Head of caudate nucleus (tissue), 42 donors: ENCODE data around the gene CPT1B.
A peak's percentile ranks its signal among the peaks of the same experiment; 100 is the strongest.
"Not testable (repeated sequence)": the region's sequence is repeated elsewhere in the genome, so short reads cannot be mapped to it uniquely, and the experiment has no call there.

ENCODE experiments used
- DNase-seq, 42 donors: peaks; one replicate each; pipeline versions ENCODE4 v3.0.0 to v3.0.0-alpha.2; 2020 to 2021; ENCODE audit warnings: mixed read lengths in 7 of 42
- intact Hi-C: fragments of 100-400 bp; cut with DNase I; formaldehyde crosslinking; loops from one replicate; pipeline ENCODE4 v1.15.0; 2022

CPT1B gene

DNA sequence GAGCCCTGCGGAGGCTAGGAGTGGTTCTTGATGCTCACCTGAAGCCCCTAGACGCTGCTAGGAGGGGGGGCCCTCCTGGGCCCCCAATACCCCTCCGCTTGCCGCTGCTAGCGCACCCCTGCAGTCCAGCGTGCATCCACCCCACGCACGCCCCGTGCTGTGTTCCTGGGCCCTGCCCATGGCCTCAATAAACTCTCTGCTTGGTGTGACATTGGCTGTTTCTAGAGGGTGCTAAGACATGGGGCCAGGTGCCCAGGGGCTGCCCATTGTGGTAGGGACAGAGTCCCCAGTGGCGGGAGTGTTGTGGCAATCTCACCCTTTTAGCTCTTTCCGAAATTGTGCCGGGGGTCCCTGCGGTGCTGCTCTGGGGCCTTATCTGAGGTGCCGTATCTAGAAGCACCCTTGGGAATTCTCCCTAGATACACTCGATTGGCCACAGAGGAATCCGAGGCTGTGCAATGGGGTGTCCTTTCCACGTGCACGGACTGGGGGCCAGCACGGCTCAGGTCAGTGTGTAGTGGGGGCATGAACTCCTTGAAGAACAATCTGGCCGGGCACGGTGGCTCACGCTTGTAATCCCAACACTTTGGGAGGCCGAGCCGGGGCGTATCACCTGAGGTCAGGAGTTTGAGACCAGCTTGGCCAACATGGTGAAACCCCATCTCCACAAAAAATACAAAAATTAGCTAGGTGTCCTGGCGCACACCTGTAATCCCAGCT lies 33.3 kb upstream of the CPT1B start:
- intact Hi-C loops: no loop called here
- DNase-seq: peak in 4 of 42 donors; percentile 7 to 31 (median 18)

DNA sequence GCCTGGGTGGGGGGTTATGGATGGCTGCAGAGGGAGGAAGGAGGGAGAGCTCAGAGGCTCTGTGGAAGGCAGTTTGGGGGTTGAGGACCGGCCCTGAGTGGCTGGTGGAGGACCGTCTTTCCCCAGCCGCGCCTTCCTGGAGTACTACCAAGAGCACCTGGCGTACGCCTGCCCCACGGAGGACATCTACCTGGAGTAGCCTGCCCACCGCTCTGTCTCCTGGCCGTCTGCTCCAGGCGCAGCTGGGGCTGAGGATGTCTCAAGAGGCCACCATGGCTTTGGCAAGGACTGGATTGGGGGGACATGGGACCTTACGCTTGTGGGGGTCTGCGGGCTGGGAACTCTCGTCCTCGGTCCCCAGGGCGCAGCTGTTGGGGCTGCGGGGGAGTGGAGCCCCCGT lies 32.4 kb upstream of the CPT1B start:
- intact Hi-C loops: no loop called here

DNA sequence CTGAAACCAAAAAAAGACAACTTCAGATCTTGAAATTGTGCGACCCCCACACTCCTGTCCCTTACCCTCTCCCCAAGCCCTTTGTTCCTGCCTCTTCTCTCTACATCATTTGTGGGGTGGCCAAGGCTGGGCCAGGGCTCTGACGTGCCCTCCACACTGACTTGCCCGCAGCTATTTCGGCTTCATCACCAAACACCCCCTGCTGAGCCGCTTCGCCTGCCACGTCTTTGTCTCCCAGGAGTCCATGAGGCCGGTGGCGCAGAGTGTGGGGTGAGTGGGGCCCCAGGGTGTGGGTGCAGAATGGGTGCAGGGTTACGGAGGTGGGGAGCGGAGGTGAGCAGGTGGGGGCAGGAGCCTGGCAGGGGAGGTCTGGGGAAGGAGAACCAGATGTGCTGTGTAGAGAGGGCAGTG lies 31.8 kb upstream of the CPT1B start:
- intact Hi-C loops: no loop called here

More for the DNA sequence above, 32.4 kb upstream of the CPT1B start:
- peak in 2 of 42 donors; percentile 2 to 13 for DNase-seq

DNA sequence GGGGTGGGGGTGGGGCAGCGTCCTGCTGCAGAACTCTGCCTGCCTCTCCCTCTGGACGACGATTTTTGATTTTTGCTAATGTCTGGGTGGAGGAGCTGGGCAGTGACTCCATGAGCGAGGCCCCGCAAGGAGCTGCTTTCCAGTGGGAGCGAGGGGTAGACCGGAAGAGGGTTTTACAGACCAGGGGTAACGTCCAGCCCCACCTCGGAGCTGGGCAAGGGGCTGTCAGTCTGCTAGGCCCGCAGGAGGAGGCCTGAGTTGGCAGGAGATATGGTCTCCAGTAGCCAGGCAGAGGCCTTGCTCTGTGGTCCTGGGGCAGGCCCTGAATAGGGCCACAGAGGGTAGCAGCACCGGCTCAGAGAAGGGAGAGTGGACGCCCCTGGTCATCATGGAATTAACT lies 31.4 kb upstream of the CPT1B start:
- DNase-seq: peak in 2 of 42 donors; percentile 10 to 13
- intact Hi-C loops: no loop called here

More for the DNA sequence above, 31.8 kb upstream of the CPT1B start:
- DNase-seq: peak in 3 of 42 donors; percentile 11 to 25 (median 16)

DNA sequence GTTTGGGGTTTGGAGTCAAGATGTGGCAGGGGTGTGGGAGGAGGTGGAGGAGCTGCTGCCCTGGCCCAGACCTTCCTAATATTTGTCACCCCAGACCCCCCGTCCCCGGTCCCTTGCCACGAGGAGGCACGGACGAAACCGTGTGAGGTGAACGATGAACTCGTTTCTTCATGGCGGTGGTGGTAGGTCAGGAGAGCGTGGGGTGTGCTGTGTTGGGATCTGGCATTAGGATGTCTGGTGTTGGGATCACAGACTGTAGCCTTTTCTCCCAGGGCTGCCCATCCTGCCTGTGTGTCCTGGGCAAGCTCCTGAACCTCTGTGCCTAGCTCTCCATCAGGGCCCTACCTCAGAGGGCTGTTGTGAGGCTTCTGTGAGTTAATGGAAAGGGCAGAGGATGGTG lies 30.8 kb upstream of the CPT1B start:
- DNase-seq: peak in 2 of 42 donors; percentile 14 to 20
- intact Hi-C loops: no loop called here

DNA sequence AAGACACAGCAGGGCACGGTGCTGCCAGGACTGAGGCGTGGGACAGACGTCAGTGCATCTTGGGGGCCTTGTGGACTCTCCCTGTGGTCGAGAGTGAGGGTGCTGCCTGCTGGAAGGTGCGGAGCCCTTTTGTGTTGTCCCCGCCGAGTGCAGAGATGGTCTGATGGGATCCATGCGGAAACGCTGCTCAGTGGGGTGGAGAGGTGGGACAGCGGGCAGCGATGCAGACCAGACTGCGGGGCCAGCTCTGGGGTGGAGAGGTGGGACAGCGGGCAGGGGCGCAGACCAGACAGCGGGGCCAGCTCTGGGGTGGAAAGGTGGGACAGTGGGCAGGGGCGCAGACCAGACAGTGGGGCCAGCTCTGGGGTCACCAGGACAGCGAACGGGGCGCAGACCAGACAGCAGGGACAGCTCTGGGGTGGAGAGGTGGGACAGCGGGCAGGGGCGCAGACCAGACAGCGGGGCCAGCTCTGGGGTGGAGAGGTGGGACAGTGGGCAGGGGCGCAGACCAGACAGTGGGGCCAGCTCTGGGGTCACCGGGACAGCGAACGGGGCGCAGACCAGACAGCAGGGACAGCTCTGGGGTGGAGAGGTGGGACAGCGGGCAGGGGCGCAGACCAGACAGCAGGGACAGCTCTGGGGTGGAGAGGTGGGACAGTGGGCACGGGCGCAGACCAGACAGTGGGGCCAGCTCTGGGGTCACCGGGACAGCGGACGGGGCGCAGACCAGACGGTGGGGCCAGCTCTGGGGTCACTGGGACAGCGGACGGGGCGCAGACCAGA lies 30.0 kb upstream of the CPT1B start:
- peak in 2 of 42 donors; percentile 3 to 18 for DNase-seq
- intact Hi-C loops: not testable (repeated sequence)

DNA sequence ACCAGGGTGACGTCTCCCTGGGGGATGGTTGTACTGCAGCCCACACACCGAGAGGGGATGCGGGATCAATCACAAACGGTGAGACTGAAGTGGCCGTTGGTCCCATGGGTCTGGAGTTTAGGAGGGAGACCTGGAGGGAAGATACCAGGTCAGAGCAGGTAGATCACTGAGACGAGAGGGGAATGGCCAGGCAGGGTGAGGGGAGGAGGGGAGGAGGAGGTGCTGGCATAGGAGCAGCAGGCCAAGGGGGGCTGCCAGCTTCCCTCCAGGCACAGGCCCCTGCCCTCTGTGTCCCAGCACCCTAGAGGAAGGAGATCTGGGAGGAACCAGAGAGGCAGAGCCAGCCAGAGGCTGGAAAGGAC lies 29.4 kb upstream of the CPT1B start:
- intact Hi-C loops: no loop called here

DNA sequence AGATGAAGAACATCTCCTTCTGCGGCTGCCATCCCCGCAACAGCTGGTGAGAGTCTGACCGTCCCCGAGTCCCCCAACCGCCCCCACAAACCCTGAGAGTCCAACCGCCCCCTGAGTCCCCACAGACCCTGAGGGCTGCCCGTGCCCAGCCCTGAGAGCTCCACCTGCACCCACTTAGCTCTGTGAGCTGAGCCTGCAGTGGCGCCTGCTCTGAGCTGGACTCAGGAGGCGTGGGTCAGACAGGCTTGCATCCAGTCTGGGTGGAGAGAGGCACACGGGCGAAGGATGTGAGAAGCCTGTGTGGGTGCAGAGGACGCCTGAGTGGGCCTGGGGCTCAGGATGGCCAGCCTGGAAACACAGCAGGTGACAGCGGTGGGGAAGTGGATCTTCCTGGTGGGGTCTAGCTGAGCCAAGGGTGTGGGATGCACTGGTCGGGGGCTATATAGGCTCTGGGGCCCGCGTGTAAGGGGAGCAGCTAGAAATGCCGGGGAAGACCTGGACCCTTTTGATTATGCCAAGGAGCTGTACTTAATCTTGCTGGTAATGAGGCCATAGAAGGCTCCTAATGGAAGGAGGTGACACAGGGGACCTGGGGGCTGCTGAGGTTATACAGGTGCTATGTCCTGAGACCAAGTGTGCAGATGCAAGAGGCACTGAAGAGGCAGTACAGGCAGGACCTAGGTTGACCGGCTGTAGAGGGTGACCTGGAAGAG lies 28.9 kb upstream of the CPT1B start:
- intact Hi-C loops: no loop called here

More for the DNA sequence above, 29.4 kb upstream of the CPT1B start:
- DNase-seq: peak in 2 of 42 donors; percentile 13 to 19

DNA sequence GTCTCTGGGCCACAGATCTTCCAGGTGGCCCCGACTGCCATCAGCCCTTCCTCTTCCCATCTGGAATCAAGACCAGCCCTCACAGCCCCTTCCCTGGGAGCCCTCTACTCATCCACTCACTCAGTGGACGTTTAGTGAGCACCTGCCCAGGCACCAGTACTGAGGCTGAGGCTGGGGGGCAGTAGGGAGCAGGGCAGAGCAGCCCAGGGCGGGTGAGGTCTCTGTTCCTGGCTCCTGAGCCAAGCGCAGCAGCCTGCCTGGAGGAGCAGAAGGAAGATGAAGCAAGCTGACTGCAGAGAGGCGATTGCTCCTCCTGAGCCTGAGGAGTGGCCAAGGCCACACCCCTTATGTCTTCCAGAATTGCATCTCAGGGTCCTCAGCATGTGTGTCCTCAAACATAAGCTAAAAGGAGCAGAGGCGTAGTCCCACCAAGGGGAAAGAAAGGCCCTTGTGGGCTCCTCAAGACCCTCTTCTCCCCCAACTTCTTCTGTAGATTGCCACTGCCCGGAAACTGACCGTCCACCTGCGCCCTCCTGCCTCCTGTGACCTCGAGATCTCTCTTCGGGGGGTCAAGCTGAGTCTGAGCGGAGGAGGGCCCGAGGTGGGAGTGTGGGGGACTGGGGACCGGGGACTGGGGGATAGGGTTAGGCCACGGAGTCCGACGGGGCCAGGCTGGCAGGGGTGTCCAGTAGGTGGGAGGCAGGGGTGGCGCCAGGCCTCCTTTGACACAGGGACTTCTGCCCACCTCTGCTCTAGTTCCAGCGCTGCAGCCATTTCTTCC lies 28.1 kb upstream of the CPT1B start:
- intact Hi-C loops: no loop called here
- peak in 1 of 42 donors; percentile 3 for DNase-seq

More for the DNA sequence above, 28.9 kb upstream of the CPT1B start:
- DNase-seq: peak in 1 of 42 donors; percentile 16

DNA sequence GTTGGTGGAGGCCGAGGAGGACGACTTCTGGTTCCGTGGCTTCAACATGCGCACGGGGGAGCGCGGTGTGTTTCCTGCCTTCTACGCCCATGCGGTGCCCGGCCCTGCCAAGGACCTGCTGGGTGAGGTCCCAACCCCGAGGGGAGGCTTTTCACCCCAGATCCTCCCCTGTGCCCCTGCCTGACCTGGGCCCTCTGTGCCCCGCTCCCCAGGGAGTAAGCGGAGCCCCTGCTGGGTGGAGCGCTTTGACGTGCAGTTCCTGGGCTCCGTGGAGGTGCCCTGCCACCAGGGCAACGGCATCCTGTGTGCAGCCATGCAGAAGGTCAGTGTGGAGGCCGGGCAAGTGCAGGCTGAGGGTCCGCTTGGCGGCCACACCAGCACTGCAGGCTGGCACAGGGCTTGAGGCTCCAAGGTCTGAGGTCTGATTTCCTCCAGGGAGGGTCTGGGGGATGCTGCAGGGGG lies 27.4 kb upstream of the CPT1B start:
- DNase-seq: peak in 2 of 42 donors; percentile 5 to 20
- intact Hi-C loops: no loop called here

DNA sequence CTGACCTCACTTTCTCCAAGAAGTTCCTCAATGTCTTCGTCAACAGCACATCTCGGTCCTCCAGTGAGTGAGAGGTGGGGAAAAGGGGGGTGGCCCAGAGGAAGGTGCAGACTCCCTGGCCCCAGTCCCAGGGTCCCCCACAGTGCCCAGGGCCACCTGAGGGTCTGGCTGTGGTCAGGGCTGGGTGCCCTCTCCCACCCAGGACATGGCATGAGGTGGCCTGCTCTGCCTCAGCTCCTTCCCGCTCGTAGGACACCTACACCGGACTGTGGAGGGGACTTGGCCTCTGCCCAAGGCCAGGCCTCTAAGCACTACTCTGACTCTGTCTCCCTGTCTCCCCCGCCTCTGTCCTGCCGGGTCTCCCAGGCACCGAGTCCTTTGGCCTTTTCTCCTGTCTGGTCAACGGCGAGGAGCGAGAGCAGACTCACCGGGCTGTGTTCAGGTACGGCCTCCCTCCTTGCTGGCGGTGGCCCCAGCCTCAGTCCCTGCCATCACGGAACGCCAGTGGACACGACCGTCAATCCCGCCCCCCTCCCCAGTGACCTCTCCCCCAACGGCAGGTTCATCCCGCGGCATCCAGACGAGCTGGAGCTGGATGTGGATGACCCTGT lies 26.9 kb upstream of the CPT1B start:
- intact Hi-C loops: no loop called here
- DNase-seq: peak in 2 of 42 donors; percentile 5 to 18

DNA sequence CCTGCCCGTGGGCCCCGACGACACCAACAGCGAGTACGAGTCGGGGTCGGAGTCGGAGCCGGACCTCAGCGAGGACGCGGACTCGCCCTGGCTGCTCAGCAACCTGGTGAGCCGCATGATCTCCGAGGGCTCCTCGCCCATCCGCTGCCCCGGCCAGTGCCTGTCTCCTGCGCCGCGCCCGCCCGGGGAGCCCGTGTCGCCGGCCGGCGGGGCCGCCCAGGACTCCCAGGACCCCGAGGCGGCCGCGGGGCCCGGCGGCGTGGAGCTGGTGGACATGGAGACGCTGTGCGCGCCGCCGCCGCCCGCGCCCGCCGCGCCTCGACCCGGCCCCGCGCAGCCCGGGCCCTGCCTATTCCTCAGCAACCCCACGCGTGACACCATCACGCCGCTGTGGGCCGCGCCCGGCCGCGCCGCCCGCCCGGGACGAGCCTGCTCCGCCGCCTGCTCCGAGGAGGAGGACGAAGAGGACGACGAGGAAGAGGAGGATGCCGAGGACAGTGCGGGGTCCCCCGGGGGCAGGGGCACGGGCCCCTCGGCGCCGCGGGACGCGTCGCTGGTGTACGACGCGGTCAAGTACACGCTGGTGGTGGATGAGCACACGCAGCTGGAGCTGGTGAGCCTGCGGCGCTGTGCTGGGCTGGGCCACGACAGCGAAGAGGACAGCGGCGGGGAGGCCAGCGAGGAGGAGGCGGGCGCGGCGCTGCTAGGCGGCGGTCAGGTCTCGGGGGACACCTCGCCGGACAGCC lies 26.2 kb upstream of the CPT1B start:
- intact Hi-C loops: no loop called here
- DNase-seq: peak in 1 of 42 donors; percentile 16

DNA sequence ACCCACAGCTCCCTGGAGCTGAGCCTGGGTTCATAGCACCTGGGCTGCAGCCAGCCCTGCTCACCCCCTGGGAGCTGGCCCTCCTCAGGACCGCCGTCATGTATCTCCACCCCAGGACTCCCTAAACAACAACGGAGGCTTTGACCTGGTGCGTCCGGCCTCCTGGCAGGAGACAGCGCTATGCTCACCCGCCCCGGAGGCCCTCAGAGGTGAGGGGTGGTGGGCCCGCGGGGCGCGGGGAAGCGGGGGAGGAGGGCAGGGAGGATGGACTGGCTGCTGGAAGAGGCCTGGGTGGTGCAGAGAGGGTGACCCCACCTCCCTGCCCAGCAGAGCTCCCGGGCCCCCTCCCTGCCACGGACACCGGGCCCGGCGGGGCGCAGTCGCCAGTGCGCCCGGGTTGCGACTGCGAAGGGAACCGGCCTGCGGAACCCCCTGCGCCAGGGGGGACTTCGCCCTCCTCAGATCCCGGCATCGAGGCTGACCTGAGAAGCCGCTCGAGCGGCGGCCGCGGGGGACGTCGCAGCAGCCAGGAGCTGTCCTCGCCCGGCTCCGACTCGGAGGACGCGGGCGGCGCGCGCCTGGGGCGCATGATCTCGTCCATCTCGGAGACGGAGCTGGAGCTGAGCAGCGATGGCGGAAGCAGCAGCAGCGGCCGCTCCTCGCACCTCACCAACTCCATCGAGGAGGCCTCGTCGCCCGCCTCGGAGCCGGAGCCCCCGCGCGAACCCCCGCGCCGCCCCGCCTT lies 25.5 kb upstream of the CPT1B start:
- intact Hi-C loops: no loop called here
- DNase-seq: peak in 2 of 42 donors; percentile 4 to 22

DNA sequence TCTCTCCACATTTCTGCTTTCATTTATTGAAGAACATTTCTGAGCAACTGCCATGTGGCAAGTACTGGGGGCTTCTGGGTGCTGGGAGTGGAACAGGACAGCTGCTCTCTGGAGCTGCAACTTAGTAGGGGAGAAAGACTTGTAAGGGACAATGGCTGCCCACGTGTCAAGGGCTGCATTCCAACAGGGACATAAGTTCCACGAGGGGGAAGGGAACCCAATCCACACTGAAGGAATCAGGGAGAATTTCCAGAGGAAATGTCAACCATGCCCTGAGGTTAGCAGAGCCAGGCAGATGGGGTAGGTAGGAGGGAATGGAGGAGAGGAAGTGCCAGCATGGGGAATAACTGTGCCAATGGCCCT lies 24.1 kb upstream of the CPT1B start:
- peak in 2 of 42 donors; percentile 4 to 30 for DNase-seq
- intact Hi-C loops: no loop called here

DNA sequence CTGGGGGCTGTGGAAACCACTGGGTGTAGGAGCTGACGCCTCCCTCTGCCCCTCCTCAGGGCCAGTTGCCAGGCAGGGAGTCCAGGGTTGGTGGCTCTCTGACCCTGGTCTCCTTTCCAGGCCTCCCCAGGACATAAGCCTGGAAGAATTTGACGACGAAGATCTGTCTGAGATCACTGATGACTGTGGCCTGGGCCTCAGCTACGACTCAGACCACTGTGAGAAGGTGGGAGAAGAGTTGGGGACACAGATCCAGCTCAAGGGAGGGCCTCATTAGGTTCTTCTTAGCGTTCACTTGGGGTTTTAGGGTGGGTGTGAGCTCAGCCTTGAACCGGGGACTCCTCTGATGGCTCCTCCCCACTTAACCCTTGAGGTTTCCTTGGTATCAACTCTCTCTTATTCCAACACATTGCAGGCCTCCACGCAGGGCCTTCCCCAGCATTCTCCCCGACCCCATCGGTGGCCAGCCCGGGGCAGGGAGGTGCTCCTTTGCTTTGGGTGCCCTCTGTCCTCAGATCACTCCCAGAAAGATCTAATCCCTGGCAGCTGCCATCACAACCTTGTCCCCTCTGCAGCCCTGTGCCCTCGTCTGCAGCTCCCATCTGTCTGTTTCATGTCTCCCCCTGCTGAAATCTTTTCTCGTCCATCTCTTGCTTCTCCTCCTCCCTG lies 23.6 kb upstream of the CPT1B start:
- DNase-seq: peak in 1 of 42 donors; percentile 3
- intact Hi-C loops: no loop called here

DNA sequence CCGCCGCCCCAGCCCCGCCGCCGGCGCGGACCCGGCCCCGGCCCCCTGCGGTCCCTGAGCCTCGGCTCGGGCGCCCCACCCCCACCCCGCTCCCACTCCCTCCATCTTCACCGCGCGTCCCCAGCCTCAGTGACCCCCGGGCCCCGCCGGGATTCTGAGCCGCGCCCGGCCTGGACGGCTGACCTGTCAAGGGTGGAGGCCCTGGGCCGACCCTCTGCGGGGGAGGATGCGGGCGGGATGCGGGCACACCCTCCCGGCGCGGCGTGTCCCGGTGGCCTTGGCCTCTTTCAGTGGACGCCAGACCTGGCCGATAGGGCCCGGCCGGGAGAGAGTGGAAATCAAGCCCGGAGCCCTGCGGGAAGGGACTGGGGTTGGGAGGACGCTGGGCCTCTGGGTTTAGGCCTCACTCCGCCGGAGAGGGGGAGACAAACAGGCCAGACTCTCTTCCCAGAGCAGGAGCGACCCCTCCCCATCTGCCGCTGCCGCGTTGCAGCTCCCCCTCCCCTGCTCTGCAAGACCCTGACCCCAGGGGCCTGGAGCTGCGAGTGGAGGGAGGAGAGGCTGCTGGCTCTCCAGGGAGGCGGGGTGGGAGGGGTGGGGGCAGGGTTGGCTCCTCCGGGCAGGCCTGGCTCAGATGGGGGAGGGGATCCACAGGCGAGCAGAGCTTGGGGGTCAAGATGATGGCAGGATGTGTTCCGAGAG lies 22.9 kb upstream of the CPT1B start:
- DNase-seq: peak in 2 of 42 donors; percentile 10 to 26
- intact Hi-C loops: no loop called here
